Upper lobe of left lung (tissue), 4 donors: ENCODE measurements around the gene ULK4.

Experiments used
- EP300 ChIP-seq, 4 donors: sonication (generic); formaldehyde crosslinking; IDR thresholded peaks; one replicate each; pipeline ENCODE4 v1.5.1; 2017; ENCODE audit warnings: antibody characterized with exemption in 4 of 4, control low read depth in 2 of 4
- POLR2A ChIP-seq, 4 donors: fragments of 450-650 bp; IDR thresholded peaks; one replicate each; pipeline ENCODE4 v1.5.1; 2016 to 2017; ENCODE audit warnings: antibody characterized with exemption in 4 of 4, mild to moderate bottlenecking in 2 of 4

DNA sequence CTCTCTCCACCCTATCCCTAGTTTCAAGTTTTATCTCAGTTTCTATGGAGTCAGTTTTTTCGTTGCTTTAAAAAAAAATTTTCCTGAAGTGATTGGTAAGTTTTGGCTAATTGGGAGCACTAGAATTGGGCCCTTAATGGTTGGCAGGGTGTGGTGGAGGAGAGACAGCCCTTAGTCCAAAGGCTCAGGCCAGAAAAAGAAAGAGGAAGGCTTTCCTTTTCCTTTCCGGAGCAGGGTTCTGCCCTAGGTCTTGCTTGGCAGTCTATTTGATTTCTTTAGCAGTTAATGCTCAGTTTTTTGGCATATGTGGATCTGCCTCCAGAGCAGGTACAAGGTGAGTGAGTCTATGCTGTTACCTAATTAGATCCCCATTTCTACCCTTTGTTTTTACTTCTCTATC is 739.9 kb downstream of the ULK4 start:
- no peak for TF ChIP-seq EP300 (IDR thresholded peaks at IDR 0.05)
- TF ChIP-seq POLR2A (IDR thresholded peaks at IDR 0.05), result no peak
